Measurements from ENCODE around the gene LSR.

The LSR gene

DNA sequence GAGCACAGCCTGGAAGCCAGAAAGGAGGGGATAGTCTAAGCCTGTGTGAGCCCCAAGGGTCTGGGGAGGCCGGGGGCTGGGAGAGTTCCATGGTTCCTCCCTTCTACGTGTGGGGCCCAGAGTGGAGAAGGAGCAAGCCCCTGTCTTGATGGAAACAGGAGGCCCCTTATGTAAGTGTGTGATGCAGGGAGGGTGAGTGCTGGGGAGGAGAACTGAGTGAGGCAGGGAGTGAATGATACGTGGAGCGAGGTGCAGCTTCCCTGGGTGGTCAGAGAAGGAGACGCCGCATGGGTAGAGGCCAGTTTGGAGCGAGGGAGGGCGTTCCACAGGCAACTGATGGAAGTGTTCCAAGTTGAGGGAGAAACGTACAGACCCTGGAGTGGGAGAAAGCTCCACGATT, 59.1 kb downstream of the LSR start:
- Mint-ChIP-seq H3K27ac (no peak overlapping the region), H3K4me3 (no peak overlapping the region), H3K36me3 (no peaks in the 10 kb centered on the region), H3K9me3 (no peaks in the 10 kb centered on the region), H3K27me3 (no peaks in the 10 kb centered on the region), H3K4me1 (no peaks in the 10 kb centered on the region)

DNA sequence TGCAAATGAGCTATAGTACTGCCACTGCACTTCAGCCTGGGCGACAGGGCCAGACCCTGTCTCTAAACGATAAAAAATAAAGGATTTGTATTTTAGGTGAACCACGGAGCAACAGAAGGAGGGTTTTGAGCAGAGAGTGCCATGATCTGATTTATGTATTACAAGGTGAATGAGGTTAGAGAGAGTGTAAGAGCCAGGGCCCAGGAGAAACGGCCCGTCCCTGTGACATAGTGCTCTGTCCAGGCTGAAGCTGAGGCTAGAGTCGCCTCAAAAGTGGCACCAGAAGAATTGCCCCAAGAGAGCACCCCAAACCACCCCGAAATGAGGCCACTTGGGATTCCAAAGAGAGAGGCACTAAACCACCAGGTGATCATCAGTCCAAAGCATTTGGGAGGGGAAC, 60.1 kb downstream of the LSR start:
- no peaks in the 10 kb centered on the region for H3K27me3 Mint-ChIP-seq

DNA sequence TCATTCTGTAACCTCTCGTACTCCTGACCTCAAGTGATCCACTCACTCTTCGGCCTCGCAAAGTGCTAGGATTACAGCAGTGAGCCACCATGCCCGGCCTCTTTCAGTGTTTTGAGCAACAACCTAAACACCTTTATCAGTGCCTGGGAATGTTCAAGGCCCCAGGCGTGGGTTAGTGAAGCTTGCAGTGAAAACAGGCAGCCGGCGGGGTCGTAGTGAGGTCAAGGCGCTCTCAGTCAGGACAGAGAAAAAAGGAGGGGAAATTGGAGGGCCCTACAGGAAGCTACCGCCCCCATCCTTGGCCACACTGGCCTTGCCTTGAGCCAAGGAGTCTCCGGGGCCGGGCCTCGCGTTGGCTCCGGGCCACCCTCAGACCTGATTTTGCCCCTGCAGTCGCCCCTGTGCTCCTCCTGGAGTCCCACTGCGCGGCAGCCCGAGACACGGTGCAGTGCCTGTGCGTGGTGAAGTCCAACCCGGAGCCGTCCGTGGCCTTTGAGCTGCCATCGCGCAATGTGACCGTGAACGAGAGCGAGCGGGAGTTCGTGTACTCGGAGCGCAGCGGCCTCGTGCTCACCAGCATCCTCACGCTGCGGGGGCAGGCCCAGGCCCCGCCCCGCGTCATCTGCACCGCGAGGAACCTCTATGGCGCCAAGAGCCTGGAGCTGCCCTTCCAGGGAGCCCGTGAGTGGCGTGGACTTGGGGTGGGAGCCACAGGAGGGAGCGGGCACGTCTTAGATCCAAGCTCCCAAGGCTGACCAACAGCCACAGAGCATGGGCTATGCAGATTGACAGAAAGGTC, 60.9 kb downstream of the LSR start:
- Mint-ChIP-seq H3K36me3 (no peaks in the 10 kb centered on the region), H3K27me3 (no peaks in the 10 kb centered on the region), H3K27ac (no peak overlapping the region), H3K9me3 (no peaks in the 10 kb centered on the region), H3K4me3 (no peak overlapping the region), H3K4me1 (no peaks in the 10 kb centered on the region)

More for the DNA sequence above, 60.1 kb downstream of the LSR start:
- Mint-ChIP-seq H3K36me3 (no peaks in the 10 kb centered on the region), H3K4me1 (no peaks in the 10 kb centered on the region), H3K27ac (no peak overlapping the region), H3K9me3 (no peaks in the 10 kb centered on the region), H3K4me3 (no peak overlapping the region)

GRCh38 chr19:35310331-35310730, 61.5 kb downstream of the LSR start:
- Mint-ChIP-seq H3K4me3 (no peak overlapping the region), H3K36me3 (no peaks in the 10 kb centered on the region), H3K27ac (no peak overlapping the region)

DNA sequence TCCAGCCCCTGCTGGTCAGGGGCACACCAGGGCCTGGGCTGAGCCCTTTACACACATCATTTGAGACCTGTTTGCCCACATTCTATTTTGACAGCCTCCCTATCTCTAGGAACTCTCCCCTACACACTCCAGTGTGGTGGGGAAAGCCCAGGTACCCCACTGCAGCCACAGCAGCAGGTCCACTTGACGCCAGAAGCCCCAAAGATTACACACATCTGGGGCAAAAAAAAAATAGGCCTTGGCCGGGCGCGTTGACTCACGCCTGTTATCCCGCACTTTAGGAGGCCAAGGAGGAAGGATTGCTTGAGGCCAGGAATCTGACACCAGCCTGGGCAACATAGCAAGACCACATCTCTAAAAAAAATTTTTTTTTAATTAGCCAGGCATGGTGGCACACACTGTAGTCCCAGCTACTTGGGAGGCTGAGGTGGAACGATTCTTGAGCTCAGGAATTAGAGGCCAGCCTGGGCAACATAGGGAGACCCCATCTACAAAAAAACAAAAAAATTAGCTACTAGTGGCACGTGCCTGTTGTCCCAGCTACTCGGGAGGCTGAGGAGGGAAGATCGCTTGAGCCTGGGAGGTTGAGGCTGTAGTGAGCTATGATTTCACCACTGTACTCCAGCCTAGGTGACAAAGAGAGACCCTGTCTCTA, 62.1 kb downstream of the LSR start:
- no peaks in the 10 kb centered on the region for H3K27me3 Mint-ChIP-seq
- H3K4me1 Mint-ChIP-seq, result no peaks in the 10 kb centered on the region
- H3K4me3 Mint-ChIP-seq, result no peak overlapping the region
- H3K27ac Mint-ChIP-seq, result no peak overlapping the region
- H3K36me3 Mint-ChIP-seq, result no peaks in the 10 kb centered on the region
- no peaks in the 10 kb centered on the region for H3K9me3 Mint-ChIP-seq

More at GRCh38 chr19:35310331-35310730, 61.5 kb downstream of the LSR start:
- Mint-ChIP-seq H3K4me1 (no peaks in the 10 kb centered on the region), H3K27me3 (no peaks in the 10 kb centered on the region), H3K9me3 (no peaks in the 10 kb centered on the region)

- H3K36me3 Mint-ChIP-seq, result no peaks in the 10 kb centered on the region
- H3K27ac Mint-ChIP-seq, result no peak overlapping the region
- H3K4me1 Mint-ChIP-seq, result no peaks in the 10 kb centered on the region
- H3K27me3 Mint-ChIP-seq, result no peaks in the 10 kb centered on the region
- H3K9me3 Mint-ChIP-seq, result no peaks in the 10 kb centered on the region
- H3K4me3 Mint-ChIP-seq, result no peak overlapping the region
Observed at GRCh38 chr19:35311901-35312665, 63.3 kb downstream of the LSR start.

- H3K4me1 Mint-ChIP-seq, result peaks cover 1% of the 10 kb centered on the region
- H3K27ac Mint-ChIP-seq, result peak overlapping the region; percentile 35
- H3K36me3 Mint-ChIP-seq, result no peaks in the 10 kb centered on the region
- no peaks in the 10 kb centered on the region for H3K27me3 Mint-ChIP-seq
- no peak overlapping the region for H3K4me3 Mint-ChIP-seq
- no peaks in the 10 kb centered on the region for H3K9me3 Mint-ChIP-seq
Observed at GRCh38 chr19:35313587-35313986, 64.8 kb downstream of the LSR start.

GRCh38 chr19:35314031-35314430, 65.2 kb downstream of the LSR start:
- no peaks in the 10 kb centered on the region for H3K36me3 Mint-ChIP-seq
- peaks cover 6% of the 10 kb centered on the region for H3K4me1 Mint-ChIP-seq
- H3K27ac Mint-ChIP-seq, result no peak overlapping the region
- H3K4me3 Mint-ChIP-seq, result no peak overlapping the region
- H3K9me3 Mint-ChIP-seq, result no peaks in the 10 kb centered on the region
- no peaks in the 10 kb centered on the region for H3K27me3 Mint-ChIP-seq

DNA sequence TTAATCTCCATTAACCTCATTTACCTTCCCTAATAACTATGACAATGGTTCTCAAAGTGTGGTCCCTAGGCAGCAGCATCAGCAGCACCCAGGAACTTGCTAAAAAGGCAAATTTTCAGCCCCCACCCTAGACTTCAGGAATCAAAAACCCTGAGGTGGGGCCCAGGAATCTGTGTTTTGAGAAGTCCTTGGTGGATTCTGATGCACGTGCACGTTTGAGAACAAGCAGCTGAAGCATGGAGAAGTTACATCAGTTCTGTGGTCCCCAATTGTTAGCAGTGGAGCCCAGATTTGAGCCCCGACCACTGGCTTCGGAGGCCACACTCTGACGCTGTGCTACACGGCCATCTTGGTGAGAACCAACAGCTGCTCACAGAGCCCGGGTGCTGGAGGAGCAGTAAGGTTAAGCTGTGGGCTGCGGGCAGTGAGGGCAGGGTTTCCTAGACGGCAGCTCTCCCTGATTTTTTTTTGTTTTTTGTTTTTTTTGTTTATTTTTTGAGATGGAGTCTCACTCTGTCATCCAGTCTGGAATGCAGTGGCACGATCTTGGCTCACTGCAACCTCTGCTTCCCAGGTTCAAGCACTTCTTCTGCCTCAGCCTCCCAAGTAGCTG, 66.2 kb downstream of the LSR start:
- Mint-ChIP-seq H3K4me1 (peaks cover 6% of the 10 kb centered on the region), H3K4me3 (no peak overlapping the region), H3K27ac (no peak overlapping the region), H3K36me3 (no peaks in the 10 kb centered on the region), H3K27me3 (no peaks in the 10 kb centered on the region), H3K9me3 (no peaks in the 10 kb centered on the region)

DNA sequence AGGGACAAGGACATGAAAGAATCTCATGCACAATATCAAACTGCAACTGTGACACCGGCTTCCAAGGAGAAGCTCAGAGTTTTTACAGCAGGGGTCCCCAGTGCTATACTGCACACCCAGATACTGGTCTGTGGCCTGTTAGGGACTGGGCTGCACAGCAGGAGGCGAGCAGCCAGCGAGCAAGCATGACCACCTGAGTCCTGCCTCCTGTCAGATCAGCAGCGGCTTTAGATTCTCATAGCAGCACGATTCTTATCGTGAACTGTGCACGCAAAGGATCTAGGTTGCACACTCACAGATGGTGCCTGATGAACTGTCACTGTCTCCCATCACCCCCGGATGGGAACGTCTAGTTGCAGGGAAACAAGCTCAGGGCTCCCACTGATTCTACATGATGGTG, 67.1 kb downstream of the LSR start:
- no peaks in the 10 kb centered on the region for H3K36me3 Mint-ChIP-seq
- no peaks in the 10 kb centered on the region for H3K9me3 Mint-ChIP-seq
- H3K27me3 Mint-ChIP-seq, result no peaks in the 10 kb centered on the region
- H3K4me1 Mint-ChIP-seq, result peaks cover 6% of the 10 kb centered on the region
- H3K4me3 Mint-ChIP-seq, result no peak overlapping the region
- H3K27ac Mint-ChIP-seq, result no peak overlapping the region

GRCh38 chr19:35316560-35316959, 67.8 kb downstream of the LSR start:
- Mint-ChIP-seq H3K27me3 (no peaks in the 10 kb centered on the region), H3K27ac (no peak overlapping the region), H3K9me3 (no peaks in the 10 kb centered on the region), H3K4me3 (no peak overlapping the region), H3K4me1 (peaks cover 6% of the 10 kb centered on the region), H3K36me3 (no peaks in the 10 kb centered on the region)

Measured in activated naive CD4-positive, alpha-beta T cell treated with anti-CD3 and anti-CD28 coated beads, Interleukin-2, amount 50 U/mL, for 24 hours (primary cell).